ENCODE results near the gene SFRP5. TPM values are rescaled to one million over a fixed set of nuclear protein-coding genes. Genes with fewer than 3 reads are reported as not detected.

Gene SFRP5
- polyA plus RNA-seq, 10 donors: 1.2 to 2.2 (median 1.4) TPM

Other genes starting within 250 kb of the SFRP5 start
- 10 to 100 TPM in 9 of 10 donors, 1 to 10 TPM in 1; 8.5 to 60.8 (median 27.0) TPM for gene ANKRD2, start 199.2 kb downstream of the SFRP5 start, polyA plus RNA-seq (ENCODE audit: insufficient read length in 10 of 10)
- 1 to 10 TPM in 3 of 10 donors, under 1 TPM in 7; 0.34 to 1.6 (median 0.80) TPM for gene HOGA1, start 187.6 kb downstream of the SFRP5 start, polyA plus RNA-seq (ENCODE audit: insufficient read length in 10 of 10)
- gene C10orf62, start 182.3 kb downstream of the SFRP5 start, polyA plus RNA-seq (ENCODE audit: insufficient read length in 10 of 10): under 1 TPM in 1 of 10 donors, not detected in 9; 0.17 TPM
- gene MORN4, start 138.5 kb downstream of the SFRP5 start, polyA plus RNA-seq (ENCODE audit: insufficient read length in 10 of 10): 1 to 10 TPM; 3.7 to 7.6 (median 5.1) TPM
- gene PI4K2A, start 131.3 kb downstream of the SFRP5 start, polyA plus RNA-seq (ENCODE audit: insufficient read length in 10 of 10): 10 to 100 TPM in 2 of 10 donors, 1 to 10 TPM in 8; 8.8 to 12.2 (median 9.3) TPM
- 1 to 10 TPM; 3.5 to 6.1 (median 4.7) TPM for gene AVPI1, start 84.8 kb downstream of the SFRP5 start, polyA plus RNA-seq (ENCODE audit: insufficient read length in 10 of 10)
- gene MARVELD1, start 58.3 kb downstream of the SFRP5 start, polyA plus RNA-seq (ENCODE audit: insufficient read length in 10 of 10): 10 to 100 TPM; 35.2 to 86.5 (median 57.1) TPM
- 10 to 100 TPM in 7 of 10 donors, 1 to 10 TPM in 3; 8.6 to 19.1 (median 11.2) TPM for gene ZFYVE27, start 34.9 kb downstream of the SFRP5 start, polyA plus RNA-seq (ENCODE audit: insufficient read length in 10 of 10)
- under 1 TPM; 0.08 to 0.50 (median 0.16) TPM for gene GOLGA7B, start 77.8 kb upstream of the SFRP5 start, polyA plus RNA-seq (ENCODE audit: insufficient read length in 10 of 10)